K562 (cell line): ENCODE results near the gene ZNF835. TPM values are rescaled to one million over a fixed set of nuclear protein-coding genes. Genes with fewer than 3 reads are reported as not detected.

Source experiments
- ATAC-seq: fragments of 200-7000 bp; cut with Tn5 transposase; 3 replicates; pipeline ENCODE4 v1.9.1; 2020; ENCODE audit warnings: moderate library complexity
- BruUV-seq: library from RNA; stranded (reverse); fragments of 400-500 nt; replicated peaks from 2 replicates; lab custom pipeline; 2021; lab: Mats Ljungman, UMichigan
- CTCF ChIA-PET: fragments of 300-600 bp; formaldehyde crosslinking; extraction: SDS; loops from one replicate; lab custom pipeline; 2021; ENCODE audit warnings: low intra/inter-chr PET ratio; lab: Yijun Ruan, JAX
- POLR2A ChIA-PET: fragments of 300-600, 350-650 bp; sonication (Branson Sonifier 250); formaldehyde crosslinking; extraction: SDS; loops from one replicate; lab custom pipeline; 2021; ENCODE audit warnings: antibody characterized with exemption, inconsistent platforms; lab: Yijun Ruan, JAX
- DNase-seq, 4 experiments: peaks; one replicate each; pipeline versions ENCODE4 v3.0.0 to v3.0.0-alpha.2; 2011 to 2018; ENCODE audit warnings: low spot score in 3 of 4, mixed read lengths in 3 of 4; ENCODE audit errors: extremely low read depth in 1 of 4
- FAIRE-seq: peaks from 2 replicates; lab custom pipeline; 2011; peaks lifted over from hg19 to GRCh38; lab: Jason Lieb, UNC
- H2AFZ ChIP-seq: 2 replicates; pipeline ENCODE4 v1.6.0; 2011; ENCODE audit warnings: low read depth, low read length, control low read depth, inconsistent platforms
- H3K27ac ChIP-seq: fragments of 200-600 bp; 3 replicates; pipeline ENCODE4 v1.8.0; 2011; ENCODE audit warnings: low read depth, mild to moderate bottlenecking, control low read depth, inconsistent platforms, low read length, moderate library complexity, mixed read lengths; ENCODE audit errors: extremely low read depth
- H3K27me3 ChIP-seq, 2 experiments: fragments of 300-600 bp in 1 of 2; 2 replicates in 1 of 2; 3 replicates in 1 of 2; pipeline versions ENCODE4 v1.6.0 to v1.8.0; 2011; ENCODE audit warnings: inconsistent platforms in 2 of 2, low read length in 2 of 2, mild to moderate bottlenecking in 1 of 2, mixed read lengths in 1 of 2, moderate library complexity in 1 of 2; ENCODE audit not compliant: control insufficient read depth in 2 of 2, insufficient read depth in 2 of 2
- H3K36me3 ChIP-seq: fragments of 300-600 bp; 3 replicates; pipeline ENCODE4 v1.8.0; 2011; ENCODE audit warnings: mild to moderate bottlenecking, low read length, inconsistent platforms; ENCODE audit not compliant: control insufficient read depth, insufficient read depth
- H3K4me1 ChIP-seq, 2 experiments: fragments of 200-600 bp in 1 of 2; replicated peaks in 1 of 2; 2 replicates in 1 of 2; 3 replicates in 1 of 2; pipeline versions ENCODE4 v1.5.1 to v1.8.0; 2011; ENCODE audit warnings: inconsistent platforms in 2 of 2, low read length in 2 of 2, mild to moderate bottlenecking in 1 of 2, mixed read lengths in 1 of 2, moderate library complexity in 1 of 2; ENCODE audit not compliant: control insufficient read depth in 2 of 2, insufficient read depth in 2 of 2
- H3K4me2 ChIP-seq: 2 replicates; pipeline ENCODE4 v1.6.1; 2011; ENCODE audit warnings: low read length, control low read depth, inconsistent platforms, mixed read lengths; ENCODE audit not compliant: insufficient read depth
- H3K4me3 ChIP-seq: fragments of 200-600 bp; sonication (generic), shearing (Covaris generic); 2 replicates; pipeline ENCODE4 v1.5.1; 2016; ENCODE audit warnings: control low read depth, inconsistent platforms
- H3K79me2 ChIP-seq: fragments of 200-600 bp; 3 replicates; pipeline ENCODE4 v1.8.0; 2011; ENCODE audit warnings: low read length, inconsistent platforms; ENCODE audit not compliant: control insufficient read depth, insufficient read depth
- H3K9ac ChIP-seq, 2 experiments: 2 replicates each; pipeline versions ENCODE4 v1.6.0 to v1.6.1; 2011; ENCODE audit warnings: low read depth in 2 of 2, low read length in 2 of 2, control low read depth in 1 of 2, inconsistent platforms in 1 of 2, mild to moderate bottlenecking in 1 of 2, mixed read lengths in 1 of 2; ENCODE audit not compliant: insufficient read depth in 1 of 2
- H3K9me1 ChIP-seq: one replicate; pipeline ENCODE4 v1.6.0; 2011; ENCODE audit warnings: inconsistent platforms, mild to moderate bottlenecking, low read length, moderate library complexity; ENCODE audit not compliant: control insufficient read depth, insufficient read depth
- H3K9me3 ChIP-seq: replicated peaks from 2 replicates; pipeline ENCODE4 v1.5.1; 2011; ENCODE audit warnings: low read depth, low read length, inconsistent platforms; ENCODE audit not compliant: control insufficient read depth, insufficient read depth
- H4K20me1 ChIP-seq: replicated peaks from 2 replicates; pipeline ENCODE4 v1.6.1; 2011; ENCODE audit warnings: low read length, inconsistent platforms, mixed read lengths; ENCODE audit not compliant: control insufficient read depth, insufficient read depth
- MAFG ChIP-seq: fragments of 450-650 bp; conservative IDR thresholded peaks from 2 replicates; pipeline ENCODE4 v1.6.1; 2016; ENCODE audit warnings: missing genetic modification characterization, missing compliant biosample characterization
- MIER1 ChIP-seq: fragments of 450-650 bp; IDR thresholded peaks from 2 replicates; pipeline ENCODE4 v1.6.1; 2016; ENCODE audit warnings: antibody characterized with exemption, mild to moderate bottlenecking, low read depth
- SIRT6 ChIP-seq: IDR thresholded peaks from one replicate; pipeline ENCODE4 v1.6.1; 2012; ENCODE audit warnings: low read depth, mild to moderate bottlenecking, control low read depth, inconsistent platforms, low read length, moderate library complexity
- STAG1 ChIP-seq: sonication (generic); formaldehyde crosslinking; IDR thresholded peaks from 2 replicates; pipeline ENCODE4 v1.5.0; 2020; ENCODE audit warnings: missing genetic modification reagents, borderline replicate concordance
- ZNF175 ChIP-seq: fragments of 200-800 bp; sonication (Bioruptor generic); IDR thresholded peaks from 2 replicates; pipeline ENCODE4 v1.6.1; 2016; ENCODE audit warnings: low read depth, mild to moderate bottlenecking, missing genetic modification characterization, missing compliant biosample characterization
- ZNF431 ChIP-seq: sonication (generic); formaldehyde crosslinking; IDR thresholded peaks from 2 replicates; pipeline ENCODE4 v1.8.0; 2022; ENCODE audit warnings: mild to moderate bottlenecking, missing genetic modification reagents
- WGBS: fragments of 100-300 bp; shearing (Covaris generic); methylation state at CpG from one replicate; pipeline ENCODE4 v1.1.6; 2016; ENCODE audit warnings: low coverage, mixed read lengths; ENCODE audit not compliant: insufficient coverage; ENCODE audit errors: missing lambda C conversion rate; 5-methylcytosine and 5-hydroxymethylcytosine counted together
- in situ Hi-C: fragments of 300-500 bp; cut with MboI; formaldehyde crosslinking; loops from 4 replicates; pipeline ENCODE4 v1.15.0; 2018; ENCODE audit warnings: inconsistent platforms, mixed read lengths
- intact Hi-C: fragments of 100-400 bp; cut with micrococcal nuclease; formaldehyde crosslinking; loops from 2 replicates; pipeline ENCODE4 v1.14.2; 2022
- polyA plus RNA-seq, 8 experiments: library from polyadenylated mRNA; depleted of rRNA in 4 of 8; stranded (reverse) in 5 of 8; unstranded in 3 of 8; fragments of >200 nt; fragmentation: Nextera tagmentation in 2 of 8; fragmentation: Illumina TruSeq in 1 of 8; extraction: Ambion mirVana in 2 of 8; extraction: Trizol in 1 of 8; gene quantifications; 2 replicates each; pipeline versions ENCODE4 v1.2.1 to v1.2.3, GENCODE V29; 2011 to 2014; ENCODE audit warnings: inconsistent platforms in 1 of 8, missing spikeins in 1 of 8
- total RNA-seq, 7 experiments: library from RNA; depleted of rRNA in 6 of 7; stranded (reverse); fragments of >200 nt in 6 of 7; fragmentation: Illumina TruSeq in 2 of 7; extraction: Trizol in 2 of 7; gene quantifications; 2 replicates each; pipeline versions ENCODE4 v1.2.1 to v1.2.3, GENCODE V29; 2011 to 2021; ENCODE audit warnings: low replicate concordance in 1 of 7
- TF ChIP-seq, protein P1 (sequence below): fragments of 150-350 bp; IDR thresholded peaks from 2 replicates; pipeline ENCODE4 v1.6.1; 2014; ENCODE audit warnings: low read depth, mild to moderate bottlenecking, low read length, borderline replicate concordance
- TF ChIP-seq, protein P2 (sequence below), 2 experiments: fragments of 450-650 bp; formaldehyde crosslinking in 1 of 2; IDR thresholded peaks; 2 replicates each; pipeline versions ENCODE4 v1.4.0 to v1.6.1; 2014 to 2020; ENCODE audit warnings: mild to moderate bottlenecking in 2 of 2, borderline replicate concordance in 1 of 2, low read depth in 1 of 2

ZNF835 gene
- total and polyA plus RNA-seq, 9 of the 15 experiments (the other 6 are each of a cell fraction or from before 2014, with no cell fraction given), result not detected

DNA sequence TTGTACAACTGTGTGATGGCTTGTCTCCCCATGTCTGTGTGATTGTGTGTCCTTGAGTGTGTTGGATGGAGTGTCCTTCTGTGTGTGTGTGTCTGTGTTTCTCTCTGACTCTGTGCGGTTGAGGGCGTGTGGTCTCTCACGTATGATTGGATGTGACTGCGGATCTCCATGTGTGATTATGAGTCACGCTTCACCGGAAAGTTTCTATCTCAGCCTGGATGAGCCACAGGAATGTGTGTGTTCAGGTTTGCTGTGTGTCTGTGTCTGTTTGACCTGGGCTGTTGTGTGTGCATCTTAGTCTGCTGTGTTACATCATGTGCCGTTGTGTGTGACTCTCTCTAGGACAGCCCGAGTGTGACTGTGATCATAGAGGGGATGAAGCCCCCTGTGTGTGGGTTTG is 15.5 kb upstream of the ZNF835 start:
- no peak for FAIRE-seq
- intact Hi-C loops (no loop called here), in situ Hi-C loops (no loop called here)
- WGBS, result 2% methylated on average over 8 of the region's 8 CpGs
- Histone ChIP-seq H3K9me1 (no peaks in the 10 kb centered on the region), H4K20me1 (no peaks in the 10 kb centered on the region), H3K4me2 (no peak overlapping the region), H3K27ac (no peak overlapping the region), H3K9me3 (no peaks in the 10 kb centered on the region), H3K36me3 (no peaks in the 10 kb centered on the region), H3K27me3 (no peaks in the 10 kb centered on the region), H3K9ac (no peak overlapping the region), H3K4me3 (no peak overlapping the region), H3K79me2 (no peaks in the 10 kb centered on the region), H3K4me1 (no peaks in the 10 kb centered on the region), H2AFZ (no peak overlapping the region)
- no TSS peak for BruUV-seq
- POLR2A ChIA-PET, result no interaction called here
- CTCF ChIA-PET, result no interaction called here
- TF ChIP-seq, protein P1, sequence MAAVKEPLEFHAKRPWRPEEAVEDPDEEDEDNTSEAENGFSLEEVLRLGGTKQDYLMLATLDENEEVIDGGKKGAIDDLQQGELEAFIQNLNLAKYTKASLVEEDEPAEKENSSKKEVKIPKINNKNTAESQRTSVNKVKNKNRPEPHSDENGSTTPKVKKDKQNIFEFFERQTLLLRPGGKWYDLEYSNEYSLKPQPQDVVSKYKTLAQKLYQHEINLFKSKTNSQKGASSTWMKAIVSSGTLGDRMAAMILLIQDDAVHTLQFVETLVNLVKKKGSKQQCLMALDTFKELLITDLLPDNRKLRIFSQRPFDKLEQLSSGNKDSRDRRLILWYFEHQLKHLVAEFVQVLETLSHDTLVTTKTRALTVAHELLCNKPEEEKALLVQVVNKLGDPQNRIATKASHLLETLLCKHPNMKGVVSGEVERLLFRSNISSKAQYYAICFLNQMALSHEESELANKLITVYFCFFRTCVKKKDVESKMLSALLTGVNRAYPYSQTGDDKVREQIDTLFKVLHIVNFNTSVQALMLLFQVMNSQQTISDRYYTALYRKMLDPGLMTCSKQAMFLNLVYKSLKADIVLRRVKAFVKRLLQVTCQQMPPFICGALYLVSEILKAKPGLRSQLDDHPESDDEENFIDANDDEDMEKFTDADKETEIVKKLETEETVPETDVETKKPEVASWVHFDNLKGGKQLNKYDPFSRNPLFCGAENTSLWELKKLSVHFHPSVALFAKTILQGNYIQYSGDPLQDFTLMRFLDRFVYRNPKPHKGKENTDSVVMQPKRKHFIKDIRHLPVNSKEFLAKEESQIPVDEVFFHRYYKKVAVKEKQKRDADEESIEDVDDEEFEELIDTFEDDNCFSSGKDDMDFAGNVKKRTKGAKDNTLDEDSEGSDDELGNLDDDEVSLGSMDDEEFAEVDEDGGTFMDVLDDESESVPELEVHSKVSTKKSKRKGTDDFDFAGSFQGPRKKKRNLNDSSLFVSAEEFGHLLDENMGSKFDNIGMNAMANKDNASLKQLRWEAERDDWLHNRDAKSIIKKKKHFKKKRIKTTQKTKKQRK, result no peak
- TF ChIP-seq ZNF175 (CRISPR knock-in tag) (no peak), MAFG (tag) (no peak), MIER1 (no peak), ZNF431 (CRISPR knock-in tag) (no peak), SIRT6 (no peak), STAG1 (CRISPR knock-in tag) (no peak)
- TF ChIP-seq, protein P2, sequence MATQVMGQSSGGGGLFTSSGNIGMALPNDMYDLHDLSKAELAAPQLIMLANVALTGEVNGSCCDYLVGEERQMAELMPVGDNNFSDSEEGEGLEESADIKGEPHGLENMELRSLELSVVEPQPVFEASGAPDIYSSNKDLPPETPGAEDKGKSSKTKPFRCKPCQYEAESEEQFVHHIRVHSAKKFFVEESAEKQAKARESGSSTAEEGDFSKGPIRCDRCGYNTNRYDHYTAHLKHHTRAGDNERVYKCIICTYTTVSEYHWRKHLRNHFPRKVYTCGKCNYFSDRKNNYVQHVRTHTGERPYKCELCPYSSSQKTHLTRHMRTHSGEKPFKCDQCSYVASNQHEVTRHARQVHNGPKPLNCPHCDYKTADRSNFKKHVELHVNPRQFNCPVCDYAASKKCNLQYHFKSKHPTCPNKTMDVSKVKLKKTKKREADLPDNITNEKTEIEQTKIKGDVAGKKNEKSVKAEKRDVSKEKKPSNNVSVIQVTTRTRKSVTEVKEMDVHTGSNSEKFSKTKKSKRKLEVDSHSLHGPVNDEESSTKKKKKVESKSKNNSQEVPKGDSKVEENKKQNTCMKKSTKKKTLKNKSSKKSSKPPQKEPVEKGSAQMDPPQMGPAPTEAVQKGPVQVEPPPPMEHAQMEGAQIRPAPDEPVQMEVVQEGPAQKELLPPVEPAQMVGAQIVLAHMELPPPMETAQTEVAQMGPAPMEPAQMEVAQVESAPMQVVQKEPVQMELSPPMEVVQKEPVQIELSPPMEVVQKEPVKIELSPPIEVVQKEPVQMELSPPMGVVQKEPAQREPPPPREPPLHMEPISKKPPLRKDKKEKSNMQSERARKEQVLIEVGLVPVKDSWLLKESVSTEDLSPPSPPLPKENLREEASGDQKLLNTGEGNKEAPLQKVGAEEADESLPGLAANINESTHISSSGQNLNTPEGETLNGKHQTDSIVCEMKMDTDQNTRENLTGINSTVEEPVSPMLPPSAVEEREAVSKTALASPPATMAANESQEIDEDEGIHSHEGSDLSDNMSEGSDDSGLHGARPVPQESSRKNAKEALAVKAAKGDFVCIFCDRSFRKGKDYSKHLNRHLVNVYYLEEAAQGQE (IDR thresholded peaks at IDR 0.05; ENCODE audit: borderline replicate concordance), result no peak
- TF ChIP-seq, protein P2 (CRISPR knock-in tag; IDR thresholded peaks at IDR 0.05; ENCODE audit: low read depth), result no peak
- no peak for DNase-seq
- ATAC-seq, result no peak
